ENCODE results near the gene FKBP5.
A peak's percentile ranks its signal among the peaks of the same experiment; 100 is the strongest.

Gene FKBP5

GRCh38 chr6:35647400-35647799 is 41.3 kb downstream of the FKBP5 start:
- Histone ChIP-seq H3K4me1 (ENCODE audit: control insufficient read depth, low read depth, low read length) (no peaks in the 10 kb centered on the region), H3K4me2 (ENCODE audit: low read length) (no peak overlapping the region), H4K5ac (ENCODE audit: low read length) (no peak overlapping the region), H3K79me2 (ENCODE audit: control insufficient read depth, insufficient read depth, low read length) (no peaks in the 10 kb centered on the region), H3K4me3 (ENCODE audit: low read length) (no peak overlapping the region), H2BK120ac (ENCODE audit: low read depth, low read length) (no peak overlapping the region), H2AK5ac (ENCODE audit: low read length) (no peak overlapping the region), H3K79me1 (ENCODE audit: low read length) (peaks cover 2% of the 10 kb centered on the region), H3K27ac (ENCODE audit: low read depth, low read length) (no peak overlapping the region), H3K56ac (ENCODE audit: low read length) (no peak overlapping the region), H4K8ac (ENCODE audit: low read depth, low read length) (peak overlapping the region; percentile 56), H3K36me3 (ENCODE audit: control insufficient read depth, insufficient read depth, low read length) (no peaks in the 10 kb centered on the region), H3K18ac (ENCODE audit: low read length) (no peak overlapping the region), H3K4ac (ENCODE audit: low read depth, low read length) (no peak overlapping the region), H2BK15ac (replicated peaks; ENCODE audit: low read depth) (no peak overlapping the region), H3K9ac (ENCODE audit: low read length) (no peak overlapping the region), H3K27me3 (ENCODE audit: insufficient read depth, low read length, poor library complexity) (no peaks in the 10 kb centered on the region), H3K23ac (ENCODE audit: low read length) (no peak overlapping the region), H2BK5ac (ENCODE audit: low read length) (no peak overlapping the region)
- DNase-seq, result no peak
- WGBS (ENCODE audit: extremely low coverage, insufficient coverage, low lambda C conversion rate), result no CpG with 5 or more reads among the region's 1 CpG

GRCh38 chr6:35643162-35643535 is 45.6 kb downstream of the FKBP5 start:
- H3K23ac ChIP-seq (ENCODE audit: low read length), result no peak overlapping the region
- no peak overlapping the region for H3K18ac ChIP-seq (ENCODE audit: low read length)
- no peak overlapping the region for H2AK5ac ChIP-seq (ENCODE audit: low read length)
- H3K56ac ChIP-seq (ENCODE audit: low read length), result no peak overlapping the region
- no peak overlapping the region for H3K4ac ChIP-seq (ENCODE audit: low read depth, low read length)
- no peak for DNase-seq
- no peak overlapping the region for H4K5ac ChIP-seq (ENCODE audit: low read length)
- H3K9ac ChIP-seq (ENCODE audit: low read length), result no peak overlapping the region
- no peak overlapping the region for H3K4me3 ChIP-seq (ENCODE audit: low read length)
- peaks cover 1% of the 10 kb centered on the region for H3K36me3 ChIP-seq (ENCODE audit: control insufficient read depth, insufficient read depth, low read length)
- no peaks in the 10 kb centered on the region for H3K79me2 ChIP-seq (ENCODE audit: control insufficient read depth, insufficient read depth, low read length)
- peaks cover 2% of the 10 kb centered on the region for H3K79me1 ChIP-seq (ENCODE audit: low read length)
- H3K27me3 ChIP-seq (ENCODE audit: insufficient read depth, low read length, poor library complexity), result no peaks in the 10 kb centered on the region
- no peak overlapping the region for H3K27ac ChIP-seq (ENCODE audit: low read depth, low read length)
- no peak overlapping the region for H2BK15ac ChIP-seq (replicated peaks; ENCODE audit: low read depth)
- H3K4me1 ChIP-seq (ENCODE audit: control insufficient read depth, low read depth, low read length), result no peaks in the 10 kb centered on the region
- no peak overlapping the region for H2BK120ac ChIP-seq (ENCODE audit: low read depth, low read length)
- no peak overlapping the region for H3K4me2 ChIP-seq (ENCODE audit: low read length)
- no peak overlapping the region for H2BK5ac ChIP-seq (ENCODE audit: low read length)
- H4K8ac ChIP-seq (ENCODE audit: low read depth, low read length), result no peak overlapping the region

GRCh38 chr6:35642471-35643161 is 46.1 kb downstream of the FKBP5 start:
- H2BK120ac ChIP-seq (ENCODE audit: low read depth, low read length), result no peak overlapping the region
- no peaks in the 10 kb centered on the region for H3K27me3 ChIP-seq (ENCODE audit: insufficient read depth, low read length, poor library complexity)
- H3K4ac ChIP-seq (ENCODE audit: low read depth, low read length), result no peak overlapping the region
- no peak overlapping the region for H3K18ac ChIP-seq (ENCODE audit: low read length)
- H3K4me3 ChIP-seq (ENCODE audit: low read length), result no peak overlapping the region
- no peak for DNase-seq
- H2BK5ac ChIP-seq (ENCODE audit: low read length), result no peak overlapping the region
- no peak overlapping the region for H2BK15ac ChIP-seq (replicated peaks; ENCODE audit: low read depth)
- H3K4me2 ChIP-seq (ENCODE audit: low read length), result no peak overlapping the region
- no peak overlapping the region for H3K9ac ChIP-seq (ENCODE audit: low read length)
- H3K4me1 ChIP-seq (ENCODE audit: control insufficient read depth, low read depth, low read length), result no peaks in the 10 kb centered on the region
- peaks cover 1% of the 10 kb centered on the region for H3K36me3 ChIP-seq (ENCODE audit: control insufficient read depth, insufficient read depth, low read length)
- H3K23ac ChIP-seq (ENCODE audit: low read length), result no peak overlapping the region
- H3K56ac ChIP-seq (ENCODE audit: low read length), result no peak overlapping the region
- WGBS (ENCODE audit: extremely low coverage, insufficient coverage, low lambda C conversion rate), result no CpG with 5 or more reads among the region's 1 CpG
- peaks cover 2% of the 10 kb centered on the region for H3K79me1 ChIP-seq (ENCODE audit: low read length)
- no peaks in the 10 kb centered on the region for H3K79me2 ChIP-seq (ENCODE audit: control insufficient read depth, insufficient read depth, low read length)
- H4K8ac ChIP-seq (ENCODE audit: low read depth, low read length), result no peak overlapping the region
- H4K5ac ChIP-seq (ENCODE audit: low read length), result no peak overlapping the region
- no peak overlapping the region for H2AK5ac ChIP-seq (ENCODE audit: low read length)
- no peak overlapping the region for H3K27ac ChIP-seq (ENCODE audit: low read depth, low read length)

- Histone ChIP-seq H3K18ac (ENCODE audit: low read length) (no peak overlapping the region), H4K5ac (ENCODE audit: low read length) (no peak overlapping the region), H3K9ac (ENCODE audit: low read length) (no peak overlapping the region), H4K8ac (ENCODE audit: low read depth, low read length) (no peak overlapping the region), H2BK15ac (replicated peaks; ENCODE audit: low read depth) (no peak overlapping the region), H3K79me1 (ENCODE audit: low read length) (peaks cover 2% of the 10 kb centered on the region), H3K4me1 (ENCODE audit: control insufficient read depth, low read depth, low read length) (no peaks in the 10 kb centered on the region), H2AK5ac (ENCODE audit: low read length) (no peak overlapping the region), H3K4me2 (ENCODE audit: low read length) (no peak overlapping the region), H3K4ac (ENCODE audit: low read depth, low read length) (no peak overlapping the region), H3K56ac (ENCODE audit: low read length) (no peak overlapping the region), H3K79me2 (ENCODE audit: control insufficient read depth, insufficient read depth, low read length) (no peaks in the 10 kb centered on the region), H3K4me3 (ENCODE audit: low read length) (no peak overlapping the region), H3K36me3 (ENCODE audit: control insufficient read depth, insufficient read depth, low read length) (peaks cover 1% of the 10 kb centered on the region), H3K27ac (ENCODE audit: low read depth, low read length) (no peak overlapping the region), H2BK120ac (ENCODE audit: low read depth, low read length) (no peak overlapping the region), H3K23ac (ENCODE audit: low read length) (no peak overlapping the region), H3K27me3 (ENCODE audit: insufficient read depth, low read length, poor library complexity) (no peaks in the 10 kb centered on the region), H2BK5ac (ENCODE audit: low read length) (no peak overlapping the region)
- no peak for DNase-seq
- WGBS (ENCODE audit: extremely low coverage, insufficient coverage, low lambda C conversion rate), result no CpG with 5 or more reads among the region's 6 CpGs
Measured at GRCh38 chr6:35640017-35640664, 48.6 kb downstream of the FKBP5 start.

- DNase-seq, result no peak
- H2BK15ac ChIP-seq (replicated peaks; ENCODE audit: low read depth), result no peak overlapping the region
- no peak overlapping the region for H2BK120ac ChIP-seq (ENCODE audit: low read depth, low read length)
- H3K4ac ChIP-seq (ENCODE audit: low read depth, low read length), result no peak overlapping the region
- H3K4me3 ChIP-seq (ENCODE audit: low read length), result no peak overlapping the region
- H3K4me2 ChIP-seq (ENCODE audit: low read length), result no peak overlapping the region
- H2BK5ac ChIP-seq (ENCODE audit: low read length), result no peak overlapping the region
- no peak overlapping the region for H3K18ac ChIP-seq (ENCODE audit: low read length)
- H3K56ac ChIP-seq (ENCODE audit: low read length), result no peak overlapping the region
- H3K79me1 ChIP-seq (ENCODE audit: low read length), result no peaks in the 10 kb centered on the region
- no peak overlapping the region for H4K8ac ChIP-seq (ENCODE audit: low read depth, low read length)
- H3K9ac ChIP-seq (ENCODE audit: low read length), result no peak overlapping the region
- H3K36me3 ChIP-seq (ENCODE audit: control insufficient read depth, insufficient read depth, low read length), result peaks cover 1% of the 10 kb centered on the region
- H3K4me1 ChIP-seq (ENCODE audit: control insufficient read depth, low read depth, low read length), result no peaks in the 10 kb centered on the region
- no peaks in the 10 kb centered on the region for H3K27me3 ChIP-seq (ENCODE audit: insufficient read depth, low read length, poor library complexity)
- H3K27ac ChIP-seq (ENCODE audit: low read depth, low read length), result no peak overlapping the region
- no peaks in the 10 kb centered on the region for H3K79me2 ChIP-seq (ENCODE audit: control insufficient read depth, insufficient read depth, low read length)
- no peak overlapping the region for H4K5ac ChIP-seq (ENCODE audit: low read length)
- no peak overlapping the region for H2AK5ac ChIP-seq (ENCODE audit: low read length)
- no peak overlapping the region for H3K23ac ChIP-seq (ENCODE audit: low read length)
- WGBS (ENCODE audit: extremely low coverage, insufficient coverage, low lambda C conversion rate), result no CpG with 5 or more reads among the region's 3 CpGs
Measured at GRCh38 chr6:35638679-35639078, 50.0 kb downstream of the FKBP5 start.

GRCh38 chr6:35637911-35638310 is 50.8 kb downstream of the FKBP5 start:
- H3K27me3 ChIP-seq (ENCODE audit: insufficient read depth, low read length, poor library complexity), result no peaks in the 10 kb centered on the region
- no peak overlapping the region for H2AK5ac ChIP-seq (ENCODE audit: low read length)
- H2BK15ac ChIP-seq (replicated peaks; ENCODE audit: low read depth), result no peak overlapping the region
- no peak overlapping the region for H4K5ac ChIP-seq (ENCODE audit: low read length)
- H3K4me1 ChIP-seq (ENCODE audit: control insufficient read depth, low read depth, low read length), result no peaks in the 10 kb centered on the region
- H3K79me1 ChIP-seq (ENCODE audit: low read length), result no peaks in the 10 kb centered on the region
- no peak overlapping the region for H2BK5ac ChIP-seq (ENCODE audit: low read length)
- no peak overlapping the region for H3K9ac ChIP-seq (ENCODE audit: low read length)
- WGBS (ENCODE audit: extremely low coverage, insufficient coverage, low lambda C conversion rate), result no CpG with 5 or more reads among the region's 1 CpG
- no peak overlapping the region for H3K27ac ChIP-seq (ENCODE audit: low read depth, low read length)
- H3K56ac ChIP-seq (ENCODE audit: low read length), result no peak overlapping the region
- H3K4me3 ChIP-seq (ENCODE audit: low read length), result no peak overlapping the region
- no peak overlapping the region for H3K4ac ChIP-seq (ENCODE audit: low read depth, low read length)
- DNase-seq, result no peak
- no peaks in the 10 kb centered on the region for H3K79me2 ChIP-seq (ENCODE audit: control insufficient read depth, insufficient read depth, low read length)
- H4K8ac ChIP-seq (ENCODE audit: low read depth, low read length), result no peak overlapping the region
- no peak overlapping the region for H3K23ac ChIP-seq (ENCODE audit: low read length)
- H3K18ac ChIP-seq (ENCODE audit: low read length), result no peak overlapping the region
- H3K36me3 ChIP-seq (ENCODE audit: control insufficient read depth, insufficient read depth, low read length), result peaks cover 1% of the 10 kb centered on the region
- H3K4me2 ChIP-seq (ENCODE audit: low read length), result no peak overlapping the region
- no peak overlapping the region for H2BK120ac ChIP-seq (ENCODE audit: low read depth, low read length)
